ENCODE data around the gene SLC35B2. TPM values are rescaled to one million over a fixed set of nuclear protein-coding genes. Genes with fewer than 3 reads are reported as not detected.

SLC35B2 gene
- total RNA-seq, 1 donor from 2014 or later: 52.9 TPM

GRCh38 chr6:44275271-44275748 lies 18.0 kb upstream of the SLC35B2 start:
- H3K4me3 ChIP-seq (ENCODE audit: low read depth, low read length): no peak overlapping the region
- FAIRE-seq: no peak
- H3K27me3 ChIP-seq (ENCODE audit: control insufficient read depth, insufficient read depth, low read length): peaks cover 33% of the 10 kb centered on the region
- no peak for DNase-seq (ENCODE audit: low read depth)
- H3K36me3 ChIP-seq (ENCODE audit: control insufficient read depth, insufficient read depth, low read length): no peaks in the 10 kb centered on the region
- TF ChIP-seq CTCF (IDR thresholded peaks at IDR 0.05; ENCODE audit: insufficient read depth, low read length, severe bottlenecking): no peak

- no peak for DNase-seq (ENCODE audit: low read depth)
- Histone ChIP-seq H3K36me3 (ENCODE audit: control insufficient read depth, insufficient read depth, low read length) (no peaks in the 10 kb centered on the region), H3K4me3 (ENCODE audit: low read depth, low read length) (no peak overlapping the region), H3K27me3 (ENCODE audit: control insufficient read depth, insufficient read depth, low read length) (peaks cover 35% of the 10 kb centered on the region)
- no peak for TF ChIP-seq CTCF (IDR thresholded peaks at IDR 0.05; ENCODE audit: insufficient read depth, low read length, severe bottlenecking)
- no peak for FAIRE-seq
Observed at GRCh38 chr6:44273617-44274016, 16.3 kb upstream of the SLC35B2 start.

GRCh38 chr6:44272999-44273566 lies 15.8 kb upstream of the SLC35B2 start:
- no peak for DNase-seq (ENCODE audit: low read depth)
- Histone ChIP-seq H3K27me3 (ENCODE audit: control insufficient read depth, insufficient read depth, low read length) (peaks cover 33% of the 10 kb centered on the region), H3K4me3 (ENCODE audit: low read depth, low read length) (no peak overlapping the region), H3K36me3 (ENCODE audit: control insufficient read depth, insufficient read depth, low read length) (no peaks in the 10 kb centered on the region)
- FAIRE-seq: no peak
- TF ChIP-seq CTCF (IDR thresholded peaks at IDR 0.05; ENCODE audit: insufficient read depth, low read length, severe bottlenecking): no peak

- TF ChIP-seq CTCF (IDR thresholded peaks at IDR 0.05; ENCODE audit: insufficient read depth, low read length, severe bottlenecking): no peak
- no peak for DNase-seq (ENCODE audit: low read depth)
- peaks cover 29% of the 10 kb centered on the region for H3K27me3 ChIP-seq (ENCODE audit: control insufficient read depth, insufficient read depth, low read length)
Observed at GRCh38 chr6:44272529-44272928, 15.2 kb upstream of the SLC35B2 start.

GRCh38 chr6:44271914-44272313 lies 14.6 kb upstream of the SLC35B2 start:
- TF ChIP-seq CTCF (IDR thresholded peaks at IDR 0.05; ENCODE audit: insufficient read depth, low read length, severe bottlenecking): no peak
- DNase-seq (ENCODE audit: low read depth) (no peak), FAIRE-seq (no peak)
- H3K36me3 ChIP-seq (ENCODE audit: control insufficient read depth, insufficient read depth, low read length): no peaks in the 10 kb centered on the region
- no peak overlapping the region for H3K4me3 ChIP-seq (ENCODE audit: low read depth, low read length)
- H3K27me3 ChIP-seq (ENCODE audit: control insufficient read depth, insufficient read depth, low read length): peaks cover 22% of the 10 kb centered on the region

More at GRCh38 chr6:44272529-44272928, 15.2 kb upstream of the SLC35B2 start:
- H3K36me3 ChIP-seq (ENCODE audit: control insufficient read depth, insufficient read depth, low read length): no peaks in the 10 kb centered on the region
- H3K4me3 ChIP-seq (ENCODE audit: low read depth, low read length): no peak overlapping the region
- no peak for FAIRE-seq

- no peaks in the 10 kb centered on the region for H3K36me3 ChIP-seq (ENCODE audit: control insufficient read depth, insufficient read depth, low read length)
- FAIRE-seq (no peak), DNase-seq (ENCODE audit: low read depth) (no peak)
- peaks cover 21% of the 10 kb centered on the region for H3K27me3 ChIP-seq (ENCODE audit: control insufficient read depth, insufficient read depth, low read length)
- TF ChIP-seq CTCF (IDR thresholded peaks at IDR 0.05; ENCODE audit: insufficient read depth, low read length, severe bottlenecking): no peak
- H3K4me3 ChIP-seq (ENCODE audit: low read depth, low read length): no peak overlapping the region
Observed at GRCh38 chr6:44271406-44271723, 14.0 kb upstream of the SLC35B2 start.

All from bronchial epithelial cell (primary cell).